Upper lobe of left lung (tissue), 4 donors: Measurements from ENCODE around the gene SGTA.

ENCODE experiments used
- CTCF ChIP-seq, 6 experiments: fragments of 450-650 bp in 4 of 6; fragments of 200-600 bp in 2 of 6; sonication (generic) in 2 of 6; IDR thresholded peaks; one replicate each; pipeline ENCODE4 v1.5.1; 2016 to 2019; ENCODE audit warnings: antibody characterized with exemption in 6 of 6
- EP300 ChIP-seq, 4 donors: sonication (generic); formaldehyde crosslinking; IDR thresholded peaks; one replicate each; pipeline ENCODE4 v1.5.1; 2017; ENCODE audit warnings: antibody characterized with exemption in 4 of 4, control low read depth in 2 of 4
- POLR2A ChIP-seq, 4 donors: fragments of 450-650 bp; IDR thresholded peaks; one replicate each; pipeline ENCODE4 v1.5.1; 2016 to 2017; ENCODE audit warnings: antibody characterized with exemption in 4 of 4, mild to moderate bottlenecking in 2 of 4
- POLR2AphosphoS5 ChIP-seq, 2 donors: sonication (generic); formaldehyde crosslinking; IDR thresholded peaks; one replicate each; pipeline ENCODE4 v1.5.1; 2017; ENCODE audit warnings: antibody characterized with exemption in 2 of 2

GRCh38 chr19:2762783-2763496 lies 20.1 kb downstream of the SGTA start:
- TF ChIP-seq POLR2A (IDR thresholded peaks at IDR 0.05) (no peak), POLR2AphosphoS5 (IDR thresholded peaks at IDR 0.05) (no peak), CTCF (IDR thresholded peaks at IDR 0.05) (no peak), EP300 (IDR thresholded peaks at IDR 0.05) (no peak)
